ENCODE measurements around the gene ATP5MC2.

Gene ATP5MC2

GRCh38 chr12:53709671-53710070, 33.8 kb upstream of the ATP5MC2 start:
- Histone ChIP-seq H3K4me2 (ENCODE audit: low read length) (no peak overlapping the region), H3K9ac (ENCODE audit: low read length) (no peak overlapping the region), H3K9me2 (ENCODE audit: low read depth, low read length) (no peaks in the 10 kb centered on the region), H3K4me1 (ENCODE audit: insufficient read depth, low read length, severe bottlenecking) (no peaks in the 10 kb centered on the region), H3K27me3 (ENCODE audit: insufficient read depth, low read length) (no peaks in the 10 kb centered on the region), H3K27ac (ENCODE audit: low read depth, low read length, poor library complexity, severe bottlenecking) (no peak overlapping the region), H3F3A (ENCODE audit: insufficient read depth, low read length) (no peaks in the 10 kb centered on the region), H3K4me3 (ENCODE audit: low read depth, low read length, poor library complexity, severe bottlenecking) (no peak overlapping the region), H3K36me3 (ENCODE audit: insufficient read depth, low read length) (no peaks in the 10 kb centered on the region), H3K9me3 (ENCODE audit: low read length) (no peaks in the 10 kb centered on the region), H3K79me2 (ENCODE audit: insufficient read depth, low read length) (no peaks in the 10 kb centered on the region), H4K20me1 (ENCODE audit: insufficient read depth, low read length) (no peaks in the 10 kb centered on the region), H2AFZ (ENCODE audit: low read length) (no peak overlapping the region)
- no peak for TF ChIP-seq CTCF (IDR thresholded peaks at IDR 0.05; ENCODE audit: low read length)
- TF ChIP-seq EZH2 (IDR thresholded peaks at IDR 0.05; ENCODE audit: borderline replicate concordance, low read length) = no peak

DNA sequence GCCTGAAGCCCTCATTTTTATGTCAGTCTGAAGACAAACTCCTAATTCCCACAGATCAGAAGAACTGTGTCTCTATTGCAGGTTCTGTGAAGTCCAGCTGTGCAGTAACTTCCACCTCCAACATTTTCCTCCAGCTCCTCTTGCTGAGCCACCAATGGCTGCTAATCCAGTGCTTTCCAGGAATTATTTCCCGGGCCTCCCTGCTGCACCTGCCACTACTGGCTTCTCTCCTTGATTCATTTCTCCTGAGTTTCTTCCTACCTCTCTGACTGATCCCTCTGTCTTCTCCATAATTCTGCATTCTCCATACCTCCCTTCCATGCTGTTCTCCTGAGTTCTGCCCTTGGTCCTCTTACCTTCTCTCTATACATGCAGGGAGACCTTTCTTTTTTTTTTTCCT, 30.2 kb upstream of the ATP5MC2 start:
- no peaks in the 10 kb centered on the region for H4K20me1 ChIP-seq (ENCODE audit: insufficient read depth, low read length)
- no peak overlapping the region for H2AFZ ChIP-seq (ENCODE audit: low read length)
- H3K9me2 ChIP-seq (ENCODE audit: low read depth, low read length) = no peaks in the 10 kb centered on the region
- H3K9ac ChIP-seq (ENCODE audit: low read length) = no peak overlapping the region
- H3K9me3 ChIP-seq (ENCODE audit: low read length) = no peaks in the 10 kb centered on the region
- H3K4me3 ChIP-seq (ENCODE audit: low read depth, low read length, poor library complexity, severe bottlenecking) = no peak overlapping the region
- no peaks in the 10 kb centered on the region for H3K4me1 ChIP-seq (ENCODE audit: insufficient read depth, low read length, severe bottlenecking)
- peaks cover 8% of the 10 kb centered on the region; the same call in 1 of the 2 replicates for H3K27me3 ChIP-seq (ENCODE audit: insufficient read depth, low read length)
- H3K27ac ChIP-seq (ENCODE audit: low read depth, low read length, poor library complexity, severe bottlenecking) = no peak overlapping the region
- TF ChIP-seq EZH2 (IDR thresholded peaks at IDR 0.05; ENCODE audit: borderline replicate concordance, low read length) (no peak), CTCF (IDR thresholded peaks at IDR 0.05; ENCODE audit: low read length) (no peak)
- H3K79me2 ChIP-seq (ENCODE audit: insufficient read depth, low read length) = no peaks in the 10 kb centered on the region
- H3F3A ChIP-seq (ENCODE audit: insufficient read depth, low read length) = no peaks in the 10 kb centered on the region
- no peaks in the 10 kb centered on the region for H3K36me3 ChIP-seq (ENCODE audit: insufficient read depth, low read length)
- H3K4me2 ChIP-seq (ENCODE audit: low read length) = no peak overlapping the region

DNA sequence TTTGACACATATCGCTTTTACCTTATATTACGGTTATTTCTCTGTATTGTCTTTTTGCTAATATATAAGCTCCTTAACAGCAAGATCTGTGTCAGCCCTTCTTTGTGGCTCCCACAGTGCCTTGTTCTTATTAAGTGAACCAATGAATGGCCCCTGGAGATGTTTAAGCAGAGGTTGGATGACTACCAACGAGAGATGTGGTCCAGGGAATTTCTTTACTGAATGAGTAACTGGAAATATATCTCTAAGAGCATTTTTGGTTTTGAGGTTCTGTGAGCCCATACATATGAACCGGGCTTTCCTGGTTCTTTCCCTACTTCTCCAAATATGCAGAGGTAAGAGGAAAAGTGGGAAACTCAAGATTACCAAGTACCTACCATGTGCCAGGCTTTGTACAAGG, 27.9 kb upstream of the ATP5MC2 start:
- no peaks in the 10 kb centered on the region for H3K36me3 ChIP-seq (ENCODE audit: insufficient read depth, low read length)
- peaks cover 13% of the 10 kb centered on the region; the same call in 1 of the 2 replicates for H3K27me3 ChIP-seq (ENCODE audit: insufficient read depth, low read length)
- H3K9ac ChIP-seq (ENCODE audit: low read length) = no peak overlapping the region
- H3K27ac ChIP-seq (ENCODE audit: low read depth, low read length, poor library complexity, severe bottlenecking) = no peak overlapping the region
- H3F3A ChIP-seq (ENCODE audit: insufficient read depth, low read length) = no peaks in the 10 kb centered on the region
- no peak overlapping the region for H3K4me3 ChIP-seq (ENCODE audit: low read depth, low read length, poor library complexity, severe bottlenecking)
- no peaks in the 10 kb centered on the region for H3K9me3 ChIP-seq (ENCODE audit: low read length)
- no peaks in the 10 kb centered on the region for H3K4me1 ChIP-seq (ENCODE audit: insufficient read depth, low read length, severe bottlenecking)
- TF ChIP-seq EZH2 (IDR thresholded peaks at IDR 0.05; ENCODE audit: borderline replicate concordance, low read length) (no peak), CTCF (IDR thresholded peaks at IDR 0.05; ENCODE audit: low read length) (no peak)
- H3K79me2 ChIP-seq (ENCODE audit: insufficient read depth, low read length) = no peaks in the 10 kb centered on the region
- no peak overlapping the region for H2AFZ ChIP-seq (ENCODE audit: low read length)
- no peaks in the 10 kb centered on the region for H4K20me1 ChIP-seq (ENCODE audit: insufficient read depth, low read length)
- no peak overlapping the region for H3K4me2 ChIP-seq (ENCODE audit: low read length)
- H3K9me2 ChIP-seq (ENCODE audit: low read depth, low read length) = no peaks in the 10 kb centered on the region
